K562 (cell line): ENCODE results near the gene PSMB2. TPM values are rescaled to one million over a fixed set of nuclear protein-coding genes. Genes with fewer than 3 reads are reported as not detected.

ENCODE experiments used
- ATAC-seq: fragments of 200-7000 bp; cut with Tn5 transposase; 3 replicates; pipeline ENCODE4 v1.9.1; 2020; ENCODE audit warnings: moderate library complexity
- BruUV-seq: library from RNA; stranded (reverse); fragments of 400-500 nt; replicated peaks from 2 replicates; lab custom pipeline; 2021; lab: Mats Ljungman, UMichigan
- CTCF ChIA-PET: fragments of 300-600 bp; formaldehyde crosslinking; extraction: SDS; loops from one replicate; lab custom pipeline; 2021; ENCODE audit warnings: low intra/inter-chr PET ratio; lab: Yijun Ruan, JAX
- POLR2A ChIA-PET: fragments of 300-600, 350-650 bp; sonication (Branson Sonifier 250); formaldehyde crosslinking; extraction: SDS; loops from one replicate; lab custom pipeline; 2021; ENCODE audit warnings: antibody characterized with exemption, inconsistent platforms; lab: Yijun Ruan, JAX
- DNase-seq, 4 experiments: peaks; one replicate each; pipeline versions ENCODE4 v3.0.0 to v3.0.0-alpha.2; 2011 to 2018; ENCODE audit warnings: low spot score in 3 of 4, mixed read lengths in 3 of 4; ENCODE audit errors: extremely low read depth in 1 of 4
- FAIRE-seq: peaks from 2 replicates; lab custom pipeline; 2011; peaks lifted over from hg19 to GRCh38; lab: Jason Lieb, UNC
- H2AFZ ChIP-seq: 2 replicates; pipeline ENCODE4 v1.6.0; 2011; ENCODE audit warnings: low read depth, low read length, control low read depth, inconsistent platforms
- H3K27ac ChIP-seq: fragments of 200-600 bp; 3 replicates; pipeline ENCODE4 v1.8.0; 2011; ENCODE audit warnings: low read depth, mild to moderate bottlenecking, control low read depth, inconsistent platforms, low read length, moderate library complexity, mixed read lengths; ENCODE audit errors: extremely low read depth
- H3K27me3 ChIP-seq, 2 experiments: fragments of 300-600 bp in 1 of 2; 2 replicates in 1 of 2; 3 replicates in 1 of 2; pipeline versions ENCODE4 v1.6.0 to v1.8.0; 2011; ENCODE audit warnings: inconsistent platforms in 2 of 2, low read length in 2 of 2, mild to moderate bottlenecking in 1 of 2, mixed read lengths in 1 of 2, moderate library complexity in 1 of 2; ENCODE audit not compliant: control insufficient read depth in 2 of 2, insufficient read depth in 2 of 2
- H3K36me3 ChIP-seq: fragments of 300-600 bp; 3 replicates; pipeline ENCODE4 v1.8.0; 2011; ENCODE audit warnings: mild to moderate bottlenecking, low read length, inconsistent platforms; ENCODE audit not compliant: control insufficient read depth, insufficient read depth
- H3K4me1 ChIP-seq, 2 experiments: fragments of 200-600 bp in 1 of 2; replicated peaks in 1 of 2; 2 replicates in 1 of 2; 3 replicates in 1 of 2; pipeline versions ENCODE4 v1.5.1 to v1.8.0; 2011; ENCODE audit warnings: inconsistent platforms in 2 of 2, low read length in 2 of 2, mild to moderate bottlenecking in 1 of 2, mixed read lengths in 1 of 2, moderate library complexity in 1 of 2; ENCODE audit not compliant: control insufficient read depth in 2 of 2, insufficient read depth in 2 of 2
- H3K4me2 ChIP-seq: 2 replicates; pipeline ENCODE4 v1.6.1; 2011; ENCODE audit warnings: low read length, control low read depth, inconsistent platforms, mixed read lengths; ENCODE audit not compliant: insufficient read depth
- H3K4me3 ChIP-seq: fragments of 200-600 bp; sonication (generic), shearing (Covaris generic); 2 replicates; pipeline ENCODE4 v1.5.1; 2016; ENCODE audit warnings: control low read depth, inconsistent platforms
- H3K79me2 ChIP-seq: fragments of 200-600 bp; 3 replicates; pipeline ENCODE4 v1.8.0; 2011; ENCODE audit warnings: low read length, inconsistent platforms; ENCODE audit not compliant: control insufficient read depth, insufficient read depth
- H3K9ac ChIP-seq, 2 experiments: 2 replicates each; pipeline versions ENCODE4 v1.6.0 to v1.6.1; 2011; ENCODE audit warnings: low read depth in 2 of 2, low read length in 2 of 2, control low read depth in 1 of 2, inconsistent platforms in 1 of 2, mild to moderate bottlenecking in 1 of 2, mixed read lengths in 1 of 2; ENCODE audit not compliant: insufficient read depth in 1 of 2
- H3K9me1 ChIP-seq: one replicate; pipeline ENCODE4 v1.6.0; 2011; ENCODE audit warnings: inconsistent platforms, mild to moderate bottlenecking, low read length, moderate library complexity; ENCODE audit not compliant: control insufficient read depth, insufficient read depth
- H3K9me3 ChIP-seq: replicated peaks from 2 replicates; pipeline ENCODE4 v1.5.1; 2011; ENCODE audit warnings: low read depth, low read length, inconsistent platforms; ENCODE audit not compliant: control insufficient read depth, insufficient read depth
- H4K20me1 ChIP-seq: replicated peaks from 2 replicates; pipeline ENCODE4 v1.6.1; 2011; ENCODE audit warnings: low read length, inconsistent platforms, mixed read lengths; ENCODE audit not compliant: control insufficient read depth, insufficient read depth
- CEBPG ChIP-seq, 3 experiments: fragments of 200-800 bp in 1 of 3; sonication (Bioruptor generic) in 1 of 3; sonication (generic) in 1 of 3; formaldehyde crosslinking in 1 of 3; IDR thresholded peaks in 2 of 3; conservative IDR thresholded peaks in 1 of 3; 2 replicates each; pipeline versions ENCODE4 v1.6.1 to v1.8.0; 2016 to 2022; ENCODE audit warnings: missing compliant biosample characterization in 2 of 3, missing genetic modification characterization in 2 of 3, mild to moderate bottlenecking in 1 of 3, missing genetic modification reagents in 1 of 3
- EZH2 ChIP-seq: IDR thresholded peaks from 2 replicates; pipeline ENCODE4 v1.6.1; 2012; ENCODE audit warnings: low read depth, mild to moderate bottlenecking, inconsistent platforms, low read length, borderline replicate concordance
- MCM7 ChIP-seq, 2 experiments: fragments of 450-650 bp; IDR thresholded peaks; 2 replicates each; pipeline ENCODE4 v1.6.1; 2016 to 2018
- MEIS2 ChIP-seq: fragments of 450-650 bp; IDR thresholded peaks from 2 replicates; pipeline ENCODE4 v1.6.1; 2014; ENCODE audit warnings: mild to moderate bottlenecking; ENCODE audit not compliant: partially characterized antibody
- PBX2 ChIP-seq, 2 experiments: IDR thresholded peaks in 1 of 2; conservative IDR thresholded peaks in 1 of 2; 2 replicates each; pipeline ENCODE4 v1.6.1; 2016; ENCODE audit warnings: low read depth in 2 of 2, mild to moderate bottlenecking in 1 of 2, missing compliant biosample characterization in 1 of 2, missing genetic modification characterization in 1 of 2, moderate library complexity in 1 of 2
- PKNOX1 ChIP-seq: fragments of 450-650 bp; IDR thresholded peaks from 2 replicates; pipeline ENCODE4 v1.6.1; 2016
- POLR3A ChIP-seq: IDR thresholded peaks from 2 replicates; pipeline ENCODE4 v1.6.1; 2011; ENCODE audit warnings: borderline replicate concordance, mild to moderate bottlenecking, moderate library complexity; ENCODE audit not compliant: insufficient read length, insufficient read depth; ENCODE audit errors: extremely low read depth
- ZNF76 ChIP-seq: fragments of 250-450 bp; sonication (Bioruptor Pico); IDR thresholded peaks from 2 replicates; pipeline ENCODE4 v1.4.0; 2020; ENCODE audit warnings: mild to moderate bottlenecking, moderate library complexity, borderline replicate concordance
- WGBS: fragments of 100-300 bp; shearing (Covaris generic); methylation state at CpG from one replicate; pipeline ENCODE4 v1.1.6; 2016; ENCODE audit warnings: low coverage, mixed read lengths; ENCODE audit not compliant: insufficient coverage; ENCODE audit errors: missing lambda C conversion rate; 5-methylcytosine and 5-hydroxymethylcytosine counted together
- in situ Hi-C: fragments of 300-500 bp; cut with MboI; formaldehyde crosslinking; loops from 4 replicates; pipeline ENCODE4 v1.15.0; 2018; ENCODE audit warnings: inconsistent platforms, mixed read lengths
- intact Hi-C: fragments of 100-400 bp; cut with micrococcal nuclease; formaldehyde crosslinking; loops from 2 replicates; pipeline ENCODE4 v1.14.2; 2022
- polyA plus RNA-seq, 8 experiments: library from polyadenylated mRNA; depleted of rRNA in 4 of 8; stranded (reverse) in 5 of 8; unstranded in 3 of 8; fragments of >200 nt; fragmentation: Nextera tagmentation in 2 of 8; fragmentation: Illumina TruSeq in 1 of 8; extraction: Ambion mirVana in 2 of 8; extraction: Trizol in 1 of 8; gene quantifications; 2 replicates each; pipeline versions ENCODE4 v1.2.1 to v1.2.3, GENCODE V29; 2011 to 2014; ENCODE audit warnings: inconsistent platforms in 1 of 8, missing spikeins in 1 of 8
- total RNA-seq, 7 experiments: library from RNA; depleted of rRNA in 6 of 7; stranded (reverse); fragments of >200 nt in 6 of 7; fragmentation: Illumina TruSeq in 2 of 7; extraction: Trizol in 2 of 7; gene quantifications; 2 replicates each; pipeline versions ENCODE4 v1.2.1 to v1.2.3, GENCODE V29; 2011 to 2021; ENCODE audit warnings: low replicate concordance in 1 of 7

The PSMB2 gene
- total and polyA plus RNA-seq, 9 of the 15 experiments (the other 6 are each of a cell fraction or from before 2014, with no cell fraction given), result 71.7 to 543 (median 165) TPM

GRCh38 chr1:35644204-35644603 lies 2.9 kb upstream of the PSMB2 start:
- Histone ChIP-seq H3K4me2 (no peak overlapping the region), H3K27me3 (peaks cover 4 to 6% of the 10 kb centered on the region in 2 experiments; a peak in 1 of 5 replicates), H3K27ac (no peak overlapping the region), H3K9ac (no peak overlapping the region), H3K9me1 (no peaks in the 10 kb centered on the region), H3K4me1 (peaks cover 0 to 7% of the 10 kb centered on the region in 2 experiments; a peak in 1 of 5 replicates), H4K20me1 (no peaks in the 10 kb centered on the region), H3K9me3 (no peaks in the 10 kb centered on the region)
- POLR2A ChIA-PET, result interaction anchor here (0.5 to 1.7 kb wide), 4 partner anchors 16 to 26 kb away, joined by 3 to 4 read pairs (median 3); no protein-coding TSS in a partner anchor
- no TSS peak for BruUV-seq
- WGBS, result 3% methylated on average over 2 of the region's 2 CpGs
- no peak for FAIRE-seq
- in situ Hi-C loops, result no loop called here
- CTCF ChIA-PET, result no interaction called here
- TF ChIP-seq EZH2, result no peak
- no peak for TF ChIP-seq ZNF76 (CRISPR knock-in tag)
- TF ChIP-seq CEBPG (CRISPR knock-in tag; IDR thresholded peaks at IDR 0.05), result no peak
- TF ChIP-seq CEBPG (tag; conservative IDR thresholded peaks at IDR 0.05 in 1 of 2, IDR thresholded peaks at IDR 0.05 in 1 of 2), result no peak
- peak; percentile 51 for TF ChIP-seq MEIS2
- no peak for TF ChIP-seq PBX2 (CRISPR knock-in tag; IDR thresholded peaks at IDR 0.05; ENCODE audit: low read depth)
- TF ChIP-seq PBX2 (tag; conservative IDR thresholded peaks at IDR 0.05; ENCODE audit: low read depth), result peak; percentile 65; the same call in 1 of the 2 replicates
- TF ChIP-seq POLR3A, result no peak
- peak; percentile 27; the same call in 1 of the 2 replicates for TF ChIP-seq PKNOX1
- TF ChIP-seq MCM7 (IDR thresholded peaks at IDR 0.05), result no peak
- TF ChIP-seq, all 486 proteins: peak for 3
- Histone ChIP-seq H3K79me2 (peaks cover 25% of the 10 kb centered on the region), H2AFZ (no peak overlapping the region), H3K36me3 (no peaks in the 10 kb centered on the region), H3K4me3 (no peak overlapping the region)
- DNase-seq (no peak), ATAC-seq (no peak)
- intact Hi-C loops, result loop anchor here (5.0 kb wide), 1 partner anchor 73 kb away; the partner anchor contains the start of gene C1orf216
